GM12875 (cell line): ENCODE data around the gene ARHGAP27.

Experiments used
- H3K4me3 ChIP-seq: one replicate; pipeline ENCODE4 v1.5.1; 2011; ENCODE audit warnings: low read depth, low read length, control low read depth
- TF ChIP-seq, protein P1 (sequence below): IDR thresholded peaks from 2 replicates; pipeline ENCODE4 v1.5.1; 2011; ENCODE audit warnings: low read depth, mild to moderate bottlenecking, control low read depth, inconsistent platforms, low read length, moderate library complexity, borderline replicate concordance; ENCODE audit not compliant: insufficient read depth

The ARHGAP27 gene

DNA sequence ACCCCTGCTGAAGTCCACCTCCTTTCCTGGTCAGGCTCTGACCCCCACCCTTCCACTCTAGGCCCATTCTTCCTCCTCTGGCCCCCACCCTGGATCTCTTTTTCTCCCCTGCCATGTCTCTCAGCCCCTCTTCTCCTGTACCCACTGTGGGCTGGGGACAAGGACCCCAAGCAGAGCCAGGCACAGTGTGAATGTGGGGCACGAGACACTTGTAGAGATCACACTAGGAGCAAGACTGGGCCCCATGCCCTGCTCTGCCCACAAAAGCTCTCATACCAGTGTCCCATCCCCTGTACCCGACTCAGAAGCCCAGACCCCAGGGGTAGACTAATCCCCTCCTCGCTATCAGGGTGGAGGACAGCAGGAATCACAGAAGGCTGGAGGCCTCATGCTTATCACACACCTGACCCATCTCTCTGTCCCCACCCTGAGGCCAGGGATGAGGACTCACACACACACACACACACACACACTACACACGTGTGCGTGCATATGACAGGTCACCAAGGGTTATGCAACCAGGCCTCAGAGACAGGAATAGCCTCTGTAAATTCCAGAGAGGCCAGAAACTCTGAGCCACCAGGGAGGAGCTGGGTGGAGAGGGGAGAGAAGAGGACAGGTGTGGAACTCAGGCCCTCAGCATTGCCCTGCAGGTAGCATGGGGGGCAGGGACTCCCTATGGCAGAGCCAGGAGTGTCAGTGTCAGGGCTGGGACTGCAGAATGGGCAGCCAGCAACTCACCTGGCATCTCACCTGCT, 21.1 kb downstream of the ARHGAP27 start:
- no peak overlapping the region for H3K4me3 ChIP-seq
- TF ChIP-seq, protein P1, sequence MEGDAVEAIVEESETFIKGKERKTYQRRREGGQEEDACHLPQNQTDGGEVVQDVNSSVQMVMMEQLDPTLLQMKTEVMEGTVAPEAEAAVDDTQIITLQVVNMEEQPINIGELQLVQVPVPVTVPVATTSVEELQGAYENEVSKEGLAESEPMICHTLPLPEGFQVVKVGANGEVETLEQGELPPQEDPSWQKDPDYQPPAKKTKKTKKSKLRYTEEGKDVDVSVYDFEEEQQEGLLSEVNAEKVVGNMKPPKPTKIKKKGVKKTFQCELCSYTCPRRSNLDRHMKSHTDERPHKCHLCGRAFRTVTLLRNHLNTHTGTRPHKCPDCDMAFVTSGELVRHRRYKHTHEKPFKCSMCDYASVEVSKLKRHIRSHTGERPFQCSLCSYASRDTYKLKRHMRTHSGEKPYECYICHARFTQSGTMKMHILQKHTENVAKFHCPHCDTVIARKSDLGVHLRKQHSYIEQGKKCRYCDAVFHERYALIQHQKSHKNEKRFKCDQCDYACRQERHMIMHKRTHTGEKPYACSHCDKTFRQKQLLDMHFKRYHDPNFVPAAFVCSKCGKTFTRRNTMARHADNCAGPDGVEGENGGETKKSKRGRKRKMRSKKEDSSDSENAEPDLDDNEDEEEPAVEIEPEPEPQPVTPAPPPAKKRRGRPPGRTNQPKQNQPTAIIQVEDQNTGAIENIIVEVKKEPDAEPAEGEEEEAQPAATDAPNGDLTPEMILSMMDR = no peak

DNA sequence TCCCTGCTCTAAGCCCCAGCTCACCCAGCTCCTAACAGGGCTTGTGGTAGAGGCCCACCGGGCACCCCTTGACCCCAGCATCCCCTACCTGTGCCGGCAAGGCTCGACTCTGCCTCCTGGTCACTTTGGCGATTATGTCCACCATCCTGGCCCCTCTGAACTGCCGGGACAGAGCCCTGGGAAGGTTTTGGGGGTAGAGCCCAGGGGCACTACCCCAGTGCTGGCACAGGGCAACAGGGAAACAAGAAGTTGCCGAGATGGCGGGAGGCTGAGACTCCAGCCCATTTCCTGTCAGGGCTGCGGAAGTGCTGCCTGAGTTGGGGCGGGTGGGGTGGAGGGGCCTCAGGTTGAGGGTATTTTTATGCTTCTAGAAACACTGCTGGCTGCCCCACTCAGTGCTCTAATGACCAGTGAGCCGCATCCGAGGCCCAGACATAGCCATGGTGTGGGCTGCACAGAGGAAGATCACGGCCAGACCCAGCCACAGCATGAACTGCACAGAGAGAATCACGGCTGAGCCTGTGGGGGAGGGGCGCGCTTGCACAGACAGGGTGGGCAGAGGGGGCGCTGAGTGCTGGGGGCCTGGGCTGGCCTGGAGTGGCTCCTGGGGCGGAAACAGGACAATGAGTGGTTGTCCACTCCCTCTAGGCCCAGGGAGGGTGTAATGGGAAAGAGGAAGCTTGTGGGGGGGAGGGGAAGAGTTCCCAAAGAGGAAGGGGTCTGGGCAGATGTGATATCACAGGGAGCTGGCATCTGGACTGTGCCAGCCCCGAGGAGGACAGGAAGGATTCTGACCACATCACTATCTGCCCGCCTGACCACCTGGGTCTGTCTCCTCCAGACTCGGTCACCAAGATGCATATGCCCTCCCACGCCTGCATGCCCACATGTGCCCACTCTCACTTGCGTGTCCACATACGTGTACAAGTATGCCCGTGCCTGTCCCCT, 22.3 kb downstream of the ARHGAP27 start:
- H3K4me3 ChIP-seq = peak overlapping the region; percentile 86
- TF ChIP-seq, protein P1 = no peak

DNA sequence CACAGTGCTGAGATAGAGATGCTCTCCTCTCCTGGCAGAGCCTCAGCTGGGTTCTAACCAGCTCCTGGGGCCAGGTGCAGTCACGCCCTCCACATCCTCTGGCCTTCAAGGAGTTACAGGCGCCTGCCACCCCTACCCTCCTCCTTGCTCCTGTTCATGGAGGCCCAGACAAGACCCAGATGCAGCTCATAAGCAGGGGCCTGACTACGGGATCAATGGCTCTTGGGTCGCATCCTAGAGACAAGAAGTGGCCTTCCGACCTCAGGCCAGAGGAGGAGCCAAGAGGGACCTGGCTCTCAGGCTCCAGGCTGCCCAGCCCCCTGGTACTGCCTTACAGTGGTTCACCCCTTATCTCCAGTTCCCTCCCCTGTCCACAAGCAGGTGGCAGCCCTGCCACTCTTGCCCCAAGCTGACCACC, 23.0 kb downstream of the ARHGAP27 start:
- TF ChIP-seq, protein P1 = no peak
- H3K4me3 ChIP-seq = peak overlapping the region; percentile 86

DNA sequence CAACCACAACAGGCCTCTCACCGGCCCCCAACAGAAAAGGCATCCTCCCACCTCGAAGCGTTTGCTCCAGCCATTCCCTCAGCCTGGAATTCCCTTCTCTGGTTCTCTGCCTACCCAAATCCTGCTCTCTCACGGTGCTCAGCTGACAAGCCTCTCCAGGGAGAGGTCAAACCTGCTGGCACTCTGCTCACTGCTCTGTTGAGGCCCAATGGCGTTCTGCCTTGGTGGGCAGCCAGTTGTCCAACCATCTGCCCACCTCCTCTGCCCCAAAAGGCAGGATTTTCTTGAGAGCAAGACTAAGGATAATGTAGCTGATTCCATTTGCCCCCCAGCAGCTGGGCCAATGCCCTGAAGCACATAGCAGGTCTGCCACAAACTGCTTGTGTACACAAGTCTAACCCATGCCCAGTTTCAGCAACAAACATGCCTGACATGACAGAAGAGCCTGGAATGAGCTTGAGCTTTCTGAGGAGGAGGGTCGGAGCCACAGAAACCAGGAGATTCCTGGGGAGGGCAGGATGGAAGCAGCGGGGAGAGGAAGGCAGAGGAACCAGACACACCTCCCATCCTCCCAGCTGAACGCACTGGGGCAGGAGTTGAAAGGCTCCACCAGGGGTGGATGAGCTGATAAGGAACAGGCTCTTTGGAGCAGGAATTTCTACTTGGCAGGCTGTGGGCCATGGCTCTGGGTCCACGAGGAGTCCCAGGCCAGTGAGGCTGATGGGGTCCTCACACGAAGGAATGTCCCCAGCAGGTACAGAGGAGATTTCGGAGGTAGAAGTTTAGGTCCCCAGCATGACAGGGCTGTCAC, 23.9 kb downstream of the ARHGAP27 start:
- peak overlapping the region; percentile 86 for H3K4me3 ChIP-seq
- TF ChIP-seq, protein P1 = no peak

DNA sequence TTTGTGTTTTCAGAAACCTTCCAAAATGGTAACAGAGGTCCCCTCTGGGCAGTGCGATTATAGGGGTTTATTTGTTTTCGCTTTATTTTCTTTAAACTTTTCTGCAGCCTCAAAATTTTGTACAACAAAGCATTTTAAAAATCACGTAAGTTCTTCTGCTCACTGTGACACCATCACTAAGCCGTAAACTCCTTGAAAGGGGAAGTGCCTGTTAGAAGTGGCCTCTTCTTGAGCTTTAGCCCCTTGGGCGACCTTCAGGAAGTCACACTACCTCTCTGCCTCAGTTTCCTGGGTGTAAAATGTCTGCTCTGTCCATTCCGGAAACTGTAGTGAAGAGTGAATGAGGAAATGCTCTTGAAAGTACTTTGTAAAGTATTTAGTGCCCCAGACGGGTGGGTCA, 26.6 kb downstream of the ARHGAP27 start:
- no peak overlapping the region for H3K4me3 ChIP-seq
- TF ChIP-seq, protein P1 = no peak

DNA sequence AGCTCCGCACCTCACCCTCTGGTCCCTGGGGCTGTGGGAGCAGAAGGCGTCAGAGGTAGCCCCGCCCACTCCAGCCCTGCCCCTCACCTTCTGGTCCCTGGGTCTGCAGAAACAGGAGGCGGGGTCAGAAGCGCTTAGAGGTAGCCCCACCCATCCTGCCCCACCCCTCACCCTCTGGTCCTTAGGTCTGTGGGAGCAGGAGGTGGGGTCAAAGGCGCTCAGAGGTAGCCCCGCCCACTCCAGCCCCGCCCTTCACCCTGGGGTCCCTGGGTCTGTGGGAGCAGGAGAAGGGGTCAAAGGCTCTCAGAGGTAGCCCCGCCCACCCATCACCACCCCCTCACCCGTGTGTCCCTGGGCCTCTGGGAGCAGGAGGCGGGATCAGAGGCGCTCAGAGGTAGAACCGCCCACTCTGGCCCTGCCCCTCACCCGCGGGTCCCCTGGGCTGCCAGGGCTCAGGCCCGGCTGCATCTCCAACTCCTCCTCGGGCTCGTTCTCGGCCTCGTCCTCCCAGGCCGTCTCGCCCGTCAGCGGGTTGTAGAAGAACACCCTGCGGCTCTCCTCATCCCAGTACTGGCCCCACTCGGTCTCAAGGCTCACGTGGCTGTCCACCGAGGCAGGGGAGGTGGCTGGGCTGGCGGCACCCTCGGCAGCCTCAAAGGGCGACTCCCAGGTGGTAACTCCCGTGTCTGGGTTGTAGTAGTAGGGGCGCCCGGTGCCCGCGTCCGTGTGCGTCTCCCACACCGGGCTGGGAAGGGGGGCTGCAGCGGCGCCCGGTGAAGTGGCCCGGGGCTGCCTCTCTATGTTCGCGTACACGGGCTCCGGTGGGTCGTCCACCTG, 27.2 kb downstream of the ARHGAP27 start:
- TF ChIP-seq, protein P1 = no peak
- no peak overlapping the region for H3K4me3 ChIP-seq
